ENCODE data around the gene EPOP. TPM values are rescaled to one million over a fixed set of nuclear protein-coding genes. Genes with fewer than 3 reads are reported as not detected.

Gene EPOP
- total RNA-seq, 2 donors from 2014 or later = 1.6 to 2.6 TPM

- intact Hi-C loops (cut with DNase I) = no loop called here
- no peak for DNase-seq (ENCODE audit: low spot score)
Measured at GRCh38 chr17:38681096-38681495, 6.3 kb upstream of the EPOP start.

- intact Hi-C loops (cut with DNase I) = loop anchor here (2.0 to 5.0 kb wide), 3 partner anchors 27 to 59 kb away; partner anchors contain the start of genes CISD3 (in 1 of the 2) and MLLT6 (in 1 of the 2)
- DNase-seq (ENCODE audit: low spot score) = no peak
Measured at GRCh38 chr17:38677819-38678218, 3.1 kb upstream of the EPOP start.

- intact Hi-C loops (cut with DNase I) = loop anchor here (5.0 kb wide), 2 partner anchors 55 to 60 kb away; partner anchors contain the start of gene CISD3 (in 1 of the 2)
- DNase-seq (ENCODE audit: low spot score) = peak; percentile 93
Measured at GRCh38 chr17:38676706-38677504, 2.1 kb upstream of the EPOP start.

GRCh38 chr17:38674014-38674748 is 576 bp downstream of the EPOP start:
- DNase-seq (ENCODE audit: low spot score) = peak; percentile 83
- intact Hi-C loops (cut with DNase I) = no loop called here

DNA sequence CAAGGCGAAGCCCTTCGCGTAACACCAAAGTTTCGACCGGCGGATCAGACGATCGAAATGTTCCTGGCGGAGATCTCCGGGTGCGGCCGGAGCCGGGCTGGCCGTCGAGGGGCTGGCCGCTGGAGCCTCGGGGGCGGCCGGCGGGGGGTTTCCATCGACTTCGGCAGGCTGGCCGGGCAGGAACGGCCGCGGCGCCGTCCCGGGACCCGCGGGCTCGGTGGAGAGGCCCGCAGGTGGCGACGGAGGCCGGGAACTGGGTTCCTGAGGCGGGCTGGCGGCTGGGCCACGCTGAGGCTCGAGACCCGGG is 1.1 kb downstream of the EPOP start:
- intact Hi-C loops (cut with DNase I) = no loop called here
- peak; percentile 86 for DNase-seq (ENCODE audit: low spot score)

DNA sequence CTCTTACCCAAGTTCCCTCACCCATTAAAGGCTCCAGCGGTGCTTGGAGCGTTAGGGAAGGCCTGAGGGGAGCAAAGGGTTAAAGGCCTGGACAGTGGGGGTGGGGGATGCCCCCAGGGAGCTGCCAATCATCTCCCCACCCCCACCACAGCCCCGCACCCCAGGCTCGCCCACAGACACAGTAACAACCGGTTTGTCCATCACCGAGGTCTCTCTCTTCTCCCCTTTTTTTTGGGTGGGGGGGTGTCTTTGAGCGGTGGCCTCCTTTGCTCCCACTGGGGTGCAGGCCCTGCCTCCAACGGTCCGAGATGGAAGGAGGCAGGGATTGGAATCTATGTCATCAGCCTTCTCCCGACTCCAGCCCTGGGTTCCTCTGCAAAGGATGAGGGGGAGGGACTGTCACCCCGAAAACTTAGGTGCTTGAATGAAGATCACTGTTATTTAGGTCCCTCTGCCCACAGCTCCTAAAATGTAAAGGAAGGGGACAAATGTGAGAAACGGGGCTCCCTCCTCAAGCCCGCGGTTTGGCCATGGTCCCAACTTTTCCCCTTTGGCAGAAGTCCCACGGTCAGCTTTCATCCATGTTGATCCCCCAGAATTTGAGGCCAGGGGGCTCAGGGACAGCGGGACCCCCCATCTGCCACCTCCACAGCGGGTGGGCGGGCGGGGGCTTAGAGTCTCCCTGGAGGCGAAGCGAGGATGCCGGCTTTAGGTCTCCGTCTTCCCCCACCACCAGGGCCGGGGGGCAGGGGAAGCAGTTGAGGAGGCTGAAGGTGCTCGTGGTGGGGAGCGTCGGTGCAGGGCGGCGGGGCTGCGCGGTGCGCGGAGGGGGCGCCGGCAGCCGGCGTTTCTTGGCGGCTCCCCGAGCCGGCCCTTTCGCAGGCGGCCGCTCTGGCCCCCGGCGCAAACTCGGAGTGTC is 1.7 kb downstream of the EPOP start:
- DNase-seq (ENCODE audit: low spot score) = no peak
- intact Hi-C loops (cut with DNase I) = no loop called here

GRCh38 chr17:38671939-38672720 is 2.6 kb downstream of the EPOP start:
- DNase-seq (ENCODE audit: low spot score) = no peak
- intact Hi-C loops (cut with DNase I) = no loop called here

DNA sequence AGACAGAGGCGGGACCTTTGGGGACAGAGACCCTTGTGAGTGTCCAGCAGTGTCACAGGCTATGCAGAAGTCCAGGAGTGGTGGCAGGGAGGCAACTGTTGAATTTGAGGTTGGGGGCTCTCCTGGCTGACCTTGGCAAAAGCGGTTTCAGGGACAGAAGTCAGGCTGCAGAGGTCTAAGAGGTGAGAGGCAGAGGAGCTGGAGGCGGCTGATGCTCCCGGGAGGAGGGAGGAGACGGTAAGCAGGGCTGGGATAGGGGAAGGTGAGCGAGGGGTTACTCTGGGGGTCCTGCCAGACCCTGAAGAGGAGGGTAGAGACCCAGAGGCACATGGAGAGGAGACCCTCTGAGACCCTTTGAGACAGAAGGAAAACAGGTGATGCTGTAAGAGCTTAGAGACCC is 5.2 kb downstream of the EPOP start:
- DNase-seq (ENCODE audit: low spot score) = no peak
- intact Hi-C loops (cut with DNase I) = loop anchor here (10.0 kb wide), 2 partner anchors 115 to 165 kb away; no protein-coding TSS in a partner anchor

GRCh38 chr17:38667787-38668122 is 7.0 kb downstream of the EPOP start:
- DNase-seq (ENCODE audit: low spot score) = no peak
- intact Hi-C loops (cut with DNase I) = loop anchor here (10.0 kb wide), 2 partner anchors 113 to 163 kb away; no protein-coding TSS in a partner anchor

GRCh38 chr17:38667099-38667786 is 7.5 kb downstream of the EPOP start:
- intact Hi-C loops (cut with DNase I) = loop anchor here (10.0 kb wide), 2 partner anchors 112 to 162 kb away; no protein-coding TSS in a partner anchor
- peak; percentile 86 for DNase-seq (ENCODE audit: low spot score)

DNA sequence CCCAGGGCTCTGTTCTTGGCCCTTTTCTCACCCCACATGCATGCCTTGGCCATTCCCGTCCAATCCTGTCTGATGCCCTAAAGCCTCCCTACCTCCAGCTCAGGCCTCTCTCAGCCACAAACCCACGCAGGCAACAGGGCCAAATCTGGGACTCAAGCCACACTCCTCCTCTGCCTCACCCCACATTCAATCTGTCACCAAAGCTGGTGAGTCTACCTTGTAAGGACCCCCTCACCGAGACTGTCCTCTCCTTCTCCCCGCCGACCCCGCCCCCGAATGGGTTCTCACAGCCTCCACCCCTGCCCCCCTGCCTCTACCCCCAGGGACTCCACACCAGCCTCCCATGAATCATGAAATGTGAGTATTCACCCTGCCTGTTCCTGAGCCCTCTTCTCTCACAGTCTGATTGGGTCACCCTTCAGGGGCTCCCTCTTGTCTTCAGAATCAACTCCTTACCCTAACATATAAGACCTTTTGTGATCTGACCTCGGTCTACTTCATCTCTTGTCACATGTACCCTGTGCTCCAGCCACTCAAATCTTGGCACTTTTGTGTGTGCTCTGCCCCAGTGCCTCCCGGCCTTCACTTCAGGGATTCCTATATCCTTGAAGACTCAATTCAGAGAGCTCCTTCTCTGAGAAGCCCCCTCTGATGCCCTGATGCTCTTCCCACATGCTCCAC is 10.7 kb downstream of the EPOP start:
- no peak for DNase-seq (ENCODE audit: low spot score)
- intact Hi-C loops (cut with DNase I) = loop anchor here (10.0 kb wide), 2 partner anchors 109 to 159 kb away; no protein-coding TSS in a partner anchor

- DNase-seq (ENCODE audit: low spot score) = peak; percentile 83
- intact Hi-C loops (cut with DNase I) = loop anchor here (10.0 kb wide), 2 partner anchors 108 to 158 kb away; no protein-coding TSS in a partner anchor
Measured at GRCh38 chr17:38663125-38663751, 11.5 kb downstream of the EPOP start.

DNA sequence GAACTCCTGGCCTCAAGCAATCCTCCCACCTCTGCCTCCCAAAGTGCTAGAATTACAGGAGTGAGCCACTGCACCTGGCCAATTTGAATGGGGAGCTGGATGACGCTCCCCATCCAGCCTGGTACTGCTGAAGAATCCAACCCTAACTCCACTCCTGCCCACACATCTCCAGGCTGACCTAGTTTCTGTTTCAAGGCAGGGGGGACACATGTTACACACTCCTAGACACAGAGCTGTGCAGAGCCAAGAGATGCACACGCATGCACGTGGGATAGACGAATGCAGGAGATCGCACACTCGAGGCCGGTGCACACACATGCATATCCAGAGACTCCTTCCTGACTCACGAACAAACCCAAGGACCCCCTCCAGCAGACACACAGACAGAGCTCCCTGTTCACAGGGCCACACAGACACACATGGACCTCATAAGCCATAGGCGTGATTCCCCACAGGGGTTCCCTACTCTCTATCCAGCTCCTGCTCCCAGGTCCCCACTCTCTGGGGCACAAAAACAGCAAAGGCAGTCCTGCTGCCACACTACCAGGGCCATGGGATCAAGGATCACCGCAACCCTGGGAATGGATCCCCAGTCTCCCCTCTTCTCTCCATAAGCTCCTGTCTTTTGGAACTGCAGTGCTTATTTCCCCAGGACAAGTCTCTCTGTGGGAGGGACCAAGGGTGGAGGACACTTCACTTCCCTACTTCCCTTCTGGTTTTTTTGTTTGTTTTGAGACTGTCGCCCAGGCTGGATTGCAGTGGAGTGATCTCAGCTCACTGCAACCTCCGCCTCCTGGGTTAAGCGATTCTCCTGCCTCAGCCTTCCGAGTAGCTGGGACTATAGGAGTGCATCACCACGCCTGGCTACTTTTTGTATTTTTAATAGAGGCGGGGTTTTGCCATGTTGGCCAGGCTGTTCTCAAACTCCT is 14.4 kb downstream of the EPOP start:
- intact Hi-C loops (cut with DNase I) = loop anchor here (10.0 kb wide), 2 partner anchors 106 to 156 kb away; no protein-coding TSS in a partner anchor
- peak; percentile 69 for DNase-seq (ENCODE audit: low spot score)

GRCh38 chr17:38659415-38659814 is 15.3 kb downstream of the EPOP start:
- intact Hi-C loops (cut with DNase I) = loop anchor here in 1 of 2 donors (5.0 kb wide), 1 partner anchor 97 kb away; no protein-coding TSS in a partner anchor
- DNase-seq (ENCODE audit: low spot score) = no peak

- DNase-seq (ENCODE audit: low spot score) = peak; percentile 82
- intact Hi-C loops (cut with DNase I) = loop anchor here in 1 of 2 donors (5.0 kb wide), 1 partner anchor 97 kb away; no protein-coding TSS in a partner anchor
Measured at GRCh38 chr17:38658741-38659345, 15.9 kb downstream of the EPOP start.
